HG03457 (cell line): Measurements from ENCODE around the gene GDF11.

Source experiments
- ATAC-seq: cut with Tn5 transposase; IDR thresholded peaks from one replicate; pipeline ENCODE4 v1.9.1; 2021; ENCODE audit warnings: moderate number of reproducible peaks; ENCODE audit not compliant: unreplicated experiment

GDF11 gene

GRCh38 chr12:55721601-55722213 lies 21.2 kb upstream of the GDF11 start:
- ATAC-seq: no peak

- no peak for ATAC-seq
Measured at GRCh38 chr12:55722948-55723347, 20.0 kb upstream of the GDF11 start.

GRCh38 chr12:55723516-55724225 lies 19.3 kb upstream of the GDF11 start:
- no peak for ATAC-seq

GRCh38 chr12:55724226-55724939 lies 18.5 kb upstream of the GDF11 start:
- ATAC-seq: no peak

- ATAC-seq: no peak
Measured at GRCh38 chr12:55724940-55725309, 18.0 kb upstream of the GDF11 start.

GRCh38 chr12:55725556-55725955 lies 17.4 kb upstream of the GDF11 start:
- no peak for ATAC-seq

GRCh38 chr12:55726971-55727370 lies 16.0 kb upstream of the GDF11 start:
- no peak for ATAC-seq

- ATAC-seq: no peak
Measured at GRCh38 chr12:55727643-55728185, 15.2 kb upstream of the GDF11 start.

GRCh38 chr12:55728186-55728938 lies 14.6 kb upstream of the GDF11 start:
- ATAC-seq: peak; percentile 20

- peak; percentile 53 for ATAC-seq
Measured at GRCh38 chr12:55728939-55729818, 13.7 kb upstream of the GDF11 start, which contains the start of gene CD63. CD63 (minus strand) TSS chr12:55729009; CDS start chr12:55728341, 668 bp downstream.

- ATAC-seq: peak; percentile 35
Measured at GRCh38 chr12:55729819-55730818, 12.8 kb upstream of the GDF11 start.

- ATAC-seq: no peak
Measured at GRCh38 chr12:55732288-55732687, 10.6 kb upstream of the GDF11 start.

- no peak for ATAC-seq
Measured at GRCh38 chr12:55733021-55733555, 9.8 kb upstream of the GDF11 start.

GRCh38 chr12:55733858-55734257 lies 9.1 kb upstream of the GDF11 start:
- no peak for ATAC-seq

- ATAC-seq: no peak
Measured at GRCh38 chr12:55734595-55734994, 8.3 kb upstream of the GDF11 start.

GRCh38 chr12:55736076-55736475 lies 6.8 kb upstream of the GDF11 start:
- ATAC-seq: no peak

- no peak for ATAC-seq
Measured at GRCh38 chr12:55736780-55737580, 5.9 kb upstream of the GDF11 start.
